ENCODE data around the gene SDF2.
A peak's percentile ranks its signal among the peaks of the same experiment; 100 is the strongest.

Gene SDF2, protein sequence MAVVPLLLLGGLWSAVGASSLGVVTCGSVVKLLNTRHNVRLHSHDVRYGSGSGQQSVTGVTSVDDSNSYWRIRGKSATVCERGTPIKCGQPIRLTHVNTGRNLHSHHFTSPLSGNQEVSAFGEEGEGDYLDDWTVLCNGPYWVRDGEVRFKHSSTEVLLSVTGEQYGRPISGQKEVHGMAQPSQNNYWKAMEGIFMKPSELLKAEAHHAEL

DNA sequence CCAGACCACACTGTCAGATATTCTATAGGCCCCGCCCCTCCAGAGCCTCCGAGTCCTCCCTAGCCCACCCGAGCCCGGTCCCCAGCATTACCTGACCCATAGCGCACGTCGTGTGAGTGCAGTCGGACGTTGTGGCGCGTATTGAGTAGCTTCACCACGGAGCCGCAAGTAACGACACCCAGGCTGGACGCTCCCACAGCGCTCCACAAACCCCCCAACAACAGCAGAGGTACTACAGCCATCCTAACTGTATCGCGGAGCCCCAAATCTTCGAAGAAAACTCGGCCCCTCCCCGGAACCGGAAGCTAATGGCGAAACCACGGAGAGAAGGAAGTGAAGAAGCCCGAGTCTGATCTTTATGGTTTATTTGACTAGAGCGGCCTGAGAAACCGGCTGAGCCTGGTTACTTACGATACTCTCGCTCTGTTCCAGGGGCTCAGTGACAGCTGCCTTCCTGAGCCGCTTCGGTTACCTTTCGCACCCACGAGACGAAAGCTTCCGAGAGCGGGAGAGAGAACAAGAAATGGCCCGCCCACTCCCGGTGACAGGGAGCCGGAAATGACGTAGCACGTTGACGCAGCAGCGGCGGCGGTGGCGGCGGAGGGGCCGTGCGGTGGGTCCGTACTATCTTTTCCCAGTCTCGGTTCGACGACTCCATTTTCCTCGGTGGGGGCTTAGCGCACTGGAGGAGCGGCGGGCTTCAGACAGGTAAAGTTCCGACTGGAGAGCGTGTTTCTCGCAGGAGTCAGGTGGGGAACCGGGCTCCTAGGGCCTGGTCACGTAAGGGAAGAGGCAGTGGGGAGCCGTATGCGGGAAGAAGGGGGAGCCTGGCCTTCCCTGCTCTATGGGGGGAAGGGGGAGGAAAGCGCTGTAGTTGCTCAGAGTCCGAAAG lies at the start of gene SDF2, which contains the start of gene SUPT6H:
SDF2 (minus strand) TSS at position 272 of the 892 bp plus-strand sequence; CDS start at position 242, 30 bp downstream.
SUPT6H (plus strand) TSS at position 571 of the 892 bp plus-strand sequence. CDS start 11,197 bp downstream, outside the sequence.
- peaks cover 35% of the 10 kb centered on the region for H3K36me3 ChIP-seq (ENCODE audit: insufficient read depth, low read depth, low read length)
- H3K4me1 ChIP-seq (ENCODE audit: insufficient read depth, low read length): peaks cover 7% of the 10 kb centered on the region; the same call in 1 of the 2 replicates
- peaks cover 8% of the 10 kb centered on the region for H3K9me3 ChIP-seq (ENCODE audit: insufficient read depth, low read depth, low read length)
- H3K27ac ChIP-seq (ENCODE audit: low read length): peak within 1 kb of the TSS; percentile 89
- H3K4me3 ChIP-seq (ENCODE audit: low read length): peak within 1 kb of the TSS; percentile 97
- no peaks in the 10 kb centered on the region for H3K27me3 ChIP-seq (ENCODE audit: insufficient read depth, low read length)
- H3K9ac ChIP-seq (ENCODE audit: low read depth, low read length): peak within 1 kb of the TSS; percentile 97

DNA sequence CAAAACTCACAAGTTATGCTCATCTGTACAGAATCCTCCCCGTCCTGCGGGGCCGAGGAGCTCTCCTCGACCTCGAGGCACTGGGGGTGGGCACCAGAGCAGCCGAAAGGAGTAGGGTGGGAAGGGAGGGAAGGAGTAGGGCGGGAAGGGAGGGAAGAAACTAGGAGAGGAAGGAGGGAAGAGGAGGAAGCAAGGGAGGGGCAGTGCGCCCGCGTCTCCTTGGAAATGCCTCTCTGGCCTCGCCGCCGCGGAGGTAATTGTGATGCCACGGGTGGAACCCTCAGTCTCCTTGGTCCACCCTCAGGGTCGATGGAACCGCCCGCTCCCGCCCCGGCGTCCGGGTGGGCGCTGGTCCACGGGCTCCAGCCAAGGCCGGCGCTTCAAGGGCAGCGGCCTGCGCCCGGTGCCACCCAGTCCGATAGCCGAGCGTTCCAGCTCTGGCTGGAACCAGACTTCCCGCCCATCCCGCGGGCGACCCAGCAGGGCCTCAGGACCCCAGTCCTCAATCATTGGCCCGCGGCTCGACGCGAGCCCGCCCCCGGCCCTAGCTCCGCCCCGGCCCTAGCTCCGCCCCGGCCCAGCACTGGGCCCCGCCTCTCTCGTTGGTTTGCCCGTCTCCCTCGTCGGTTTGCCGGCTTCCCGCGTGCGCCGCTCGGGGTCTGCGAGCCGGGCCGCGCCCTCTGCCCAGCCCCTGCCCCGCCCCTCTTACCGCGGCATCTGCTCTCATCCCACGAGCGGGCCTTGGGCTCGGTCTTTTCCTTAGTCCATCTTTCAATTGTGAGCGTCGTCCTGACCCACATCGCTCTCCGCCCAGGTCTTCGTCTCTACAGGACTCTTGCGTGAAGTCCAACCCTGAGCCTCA lies 49.4 kb upstream of the SDF2 start:
- Histone ChIP-seq H3K27me3 (ENCODE audit: insufficient read depth, low read length) (no peaks in the 10 kb centered on the region), H3K27ac (ENCODE audit: low read length) (peak overlapping the region; percentile 95), H3K9ac (ENCODE audit: low read depth, low read length) (peak overlapping the region; percentile 99), H3K36me3 (ENCODE audit: insufficient read depth, low read depth, low read length) (peaks cover 34% of the 10 kb centered on the region), H3K4me1 (ENCODE audit: insufficient read depth, low read length) (peaks cover 17% of the 10 kb centered on the region), H3K4me3 (ENCODE audit: low read length) (peak overlapping the region; percentile 94), H3K9me3 (ENCODE audit: insufficient read depth, low read depth, low read length) (no peaks in the 10 kb centered on the region)

DNA sequence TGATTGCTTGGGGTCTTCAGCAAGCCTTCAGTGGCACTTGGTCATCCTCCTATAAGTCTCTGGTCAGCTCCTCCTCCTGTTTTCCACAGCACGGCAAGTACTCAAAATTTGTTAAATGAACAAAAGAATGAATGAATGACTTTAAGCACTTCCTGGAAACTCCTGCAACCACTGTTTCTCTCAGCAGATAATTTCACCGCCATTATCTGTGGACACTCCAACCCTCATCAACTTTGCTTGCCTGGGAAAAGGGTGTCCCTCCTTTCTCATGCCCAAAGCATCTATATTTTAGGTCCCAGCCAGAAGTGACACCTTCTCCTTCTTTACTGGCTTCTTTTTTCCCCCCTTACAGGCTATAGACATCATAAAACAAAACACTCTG lies 45.6 kb upstream of the SDF2 start:
- H3K4me3 ChIP-seq (ENCODE audit: low read length): no peak overlapping the region
- H3K9ac ChIP-seq (ENCODE audit: low read depth, low read length): no peak overlapping the region
- H3K27me3 ChIP-seq (ENCODE audit: insufficient read depth, low read length): no peaks in the 10 kb centered on the region
- no peaks in the 10 kb centered on the region for H3K9me3 ChIP-seq (ENCODE audit: insufficient read depth, low read depth, low read length)
- peaks cover 5% of the 10 kb centered on the region; the same call in 1 of the 2 replicates for H3K4me1 ChIP-seq (ENCODE audit: insufficient read depth, low read length)
- no peak overlapping the region for H3K27ac ChIP-seq (ENCODE audit: low read length)
- peaks cover 31% of the 10 kb centered on the region for H3K36me3 ChIP-seq (ENCODE audit: insufficient read depth, low read depth, low read length)

DNA sequence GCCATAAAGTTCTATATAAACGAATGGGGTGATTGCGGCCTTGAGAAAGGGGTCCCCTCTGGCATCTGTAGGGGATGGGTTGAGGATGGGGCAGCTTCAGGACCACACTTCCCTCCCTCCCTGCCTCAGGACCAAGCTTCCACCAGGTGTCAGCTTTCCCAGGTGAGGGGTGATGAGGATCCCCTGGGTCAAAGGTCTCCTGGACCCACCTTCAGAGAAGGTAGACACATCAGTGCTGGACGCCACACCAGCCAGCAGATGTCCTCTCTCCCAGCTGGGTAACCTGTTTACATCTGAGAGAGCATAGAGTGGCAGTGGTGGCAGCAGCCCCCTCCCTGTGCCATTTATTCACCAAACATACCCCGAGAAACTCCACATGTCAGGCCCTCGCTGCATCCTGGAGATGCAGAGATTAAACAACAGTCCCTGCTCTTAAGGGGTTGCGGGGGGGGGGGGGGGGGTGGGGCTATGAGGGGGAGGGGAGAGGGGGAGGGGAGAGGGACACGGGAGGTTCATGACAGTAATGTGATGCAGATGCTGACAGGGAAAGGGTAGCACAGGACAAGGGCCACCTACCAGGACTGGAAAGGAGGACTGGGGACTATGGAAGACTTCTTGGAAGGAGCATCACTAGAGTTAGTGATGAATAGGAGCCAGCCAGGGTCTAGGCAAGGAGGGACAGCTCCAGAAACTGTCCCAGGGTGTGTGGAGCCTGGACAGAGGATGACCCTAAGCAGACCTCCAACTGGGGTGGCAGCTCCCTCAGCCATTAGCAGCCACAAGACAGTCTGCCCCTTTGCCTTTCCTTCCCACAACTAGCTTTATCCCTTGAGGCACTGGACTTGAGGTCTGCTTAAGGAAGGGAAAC lies 45.0 kb upstream of the SDF2 start:
- H3K36me3 ChIP-seq (ENCODE audit: insufficient read depth, low read depth, low read length): peaks cover 38% of the 10 kb centered on the region
- H3K4me1 ChIP-seq (ENCODE audit: insufficient read depth, low read length): peaks cover 4% of the 10 kb centered on the region; the same call in 1 of the 2 replicates
- H3K27me3 ChIP-seq (ENCODE audit: insufficient read depth, low read length): no peaks in the 10 kb centered on the region
- H3K9me3 ChIP-seq (ENCODE audit: insufficient read depth, low read depth, low read length): no peaks in the 10 kb centered on the region
- no peak overlapping the region for H3K9ac ChIP-seq (ENCODE audit: low read depth, low read length)
- no peak overlapping the region for H3K27ac ChIP-seq (ENCODE audit: low read length)
- H3K4me3 ChIP-seq (ENCODE audit: low read length): no peak overlapping the region

DNA sequence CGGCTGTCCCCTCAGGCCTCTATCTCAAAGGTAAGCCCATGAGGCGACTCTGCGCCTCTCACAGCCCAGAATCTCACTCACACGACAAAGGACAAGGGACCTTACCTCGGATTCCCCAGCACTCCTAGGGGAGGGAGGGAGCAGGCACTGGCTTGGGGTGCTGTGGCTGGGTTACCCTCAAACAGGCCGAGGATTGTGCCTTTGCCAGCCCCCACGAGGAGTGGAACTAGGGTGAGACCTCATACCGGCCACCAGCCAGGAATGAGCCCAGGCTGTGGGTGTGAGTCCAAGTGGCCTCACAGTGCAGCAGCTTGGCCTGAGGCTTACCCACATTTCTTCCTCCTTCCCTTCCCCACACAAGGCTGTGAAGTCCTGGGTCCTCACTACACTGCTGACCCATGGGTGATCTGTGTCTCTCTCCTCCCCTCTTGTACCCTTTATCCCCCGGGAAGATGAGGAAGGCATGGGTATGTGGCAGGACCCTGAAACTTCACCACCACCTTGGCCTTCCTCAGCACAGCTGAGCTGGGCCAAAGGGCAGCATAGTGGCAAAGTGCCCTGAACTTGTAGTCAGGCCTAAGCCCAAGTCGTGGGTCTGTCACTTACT lies 44.1 kb upstream of the SDF2 start:
- peaks cover 46% of the 10 kb centered on the region for H3K36me3 ChIP-seq (ENCODE audit: insufficient read depth, low read depth, low read length)
- H3K27ac ChIP-seq (ENCODE audit: low read length): no peak overlapping the region
- H3K27me3 ChIP-seq (ENCODE audit: insufficient read depth, low read length): no peaks in the 10 kb centered on the region
- peaks cover 4% of the 10 kb centered on the region; the same call in 1 of the 2 replicates for H3K4me1 ChIP-seq (ENCODE audit: insufficient read depth, low read length)
- H3K9ac ChIP-seq (ENCODE audit: low read depth, low read length): no peak overlapping the region
- no peak overlapping the region for H3K4me3 ChIP-seq (ENCODE audit: low read length)
- no peaks in the 10 kb centered on the region for H3K9me3 ChIP-seq (ENCODE audit: insufficient read depth, low read depth, low read length)

DNA sequence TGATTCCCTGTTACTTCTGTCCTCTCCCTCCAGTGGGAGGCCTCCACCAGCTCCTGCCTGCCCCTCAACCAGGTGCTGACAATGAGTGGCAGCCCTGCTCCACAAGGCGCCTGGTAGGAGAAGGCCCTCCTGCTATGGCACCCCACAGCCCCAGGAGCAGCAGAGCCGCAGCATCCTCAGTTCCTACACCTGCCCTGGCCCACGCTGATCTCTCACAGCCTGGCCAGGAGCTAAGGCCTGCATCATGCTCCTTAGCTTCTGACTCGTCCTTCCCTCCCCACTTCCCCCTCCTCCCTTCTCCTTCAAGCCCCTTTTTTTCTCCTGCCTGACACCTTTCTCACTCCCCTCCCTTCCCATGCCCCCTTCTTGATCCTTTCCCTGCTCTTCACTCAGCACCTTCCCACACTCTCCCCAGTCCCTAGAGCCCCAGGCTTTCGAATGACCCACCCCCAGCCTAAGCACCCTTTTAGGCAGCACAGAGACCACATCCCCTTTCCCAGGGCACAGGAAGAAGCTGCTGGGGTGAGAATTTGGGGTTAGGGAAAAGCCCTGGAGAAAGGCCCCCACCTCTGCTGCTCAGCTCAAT lies 43.5 kb upstream of the SDF2 start:
- no peak overlapping the region for H3K27ac ChIP-seq (ENCODE audit: low read length)
- no peak overlapping the region for H3K4me3 ChIP-seq (ENCODE audit: low read length)
- peaks cover 4% of the 10 kb centered on the region; the same call in 1 of the 2 replicates for H3K4me1 ChIP-seq (ENCODE audit: insufficient read depth, low read length)
- H3K27me3 ChIP-seq (ENCODE audit: insufficient read depth, low read length): no peaks in the 10 kb centered on the region
- peaks cover 53% of the 10 kb centered on the region for H3K36me3 ChIP-seq (ENCODE audit: insufficient read depth, low read depth, low read length)
- no peaks in the 10 kb centered on the region for H3K9me3 ChIP-seq (ENCODE audit: insufficient read depth, low read depth, low read length)
- no peak overlapping the region for H3K9ac ChIP-seq (ENCODE audit: low read depth, low read length)

DNA sequence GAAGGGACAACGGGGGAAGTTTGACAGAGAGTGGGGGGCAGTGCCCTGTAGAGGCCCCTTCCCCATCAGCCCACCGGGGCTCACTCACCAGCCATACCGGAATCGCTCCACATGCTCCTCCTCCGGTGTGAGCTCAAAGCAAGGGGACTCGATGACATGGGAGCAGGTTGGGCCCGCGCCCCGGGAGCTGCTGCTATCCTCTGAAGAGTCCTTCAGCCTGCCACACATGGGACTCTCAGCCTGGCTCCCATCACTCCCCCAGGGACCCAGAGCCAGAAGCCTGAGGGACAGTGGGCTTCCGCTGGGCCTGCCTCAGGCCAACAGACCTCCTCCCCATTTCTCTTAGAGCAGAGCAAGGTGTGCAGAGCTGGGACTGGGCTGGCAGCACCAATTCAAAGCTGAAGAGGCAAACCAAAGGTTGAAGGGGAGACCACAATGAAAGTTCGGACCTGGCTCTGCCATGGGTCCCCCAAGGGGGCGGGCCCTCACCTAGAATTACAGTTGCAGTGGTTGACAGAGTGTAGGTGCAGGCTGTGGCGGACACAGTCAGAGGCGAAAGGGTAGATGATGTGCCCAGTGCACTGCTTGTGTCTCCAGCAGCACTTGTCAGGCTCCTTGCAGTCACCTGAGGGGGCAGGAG lies 42.6 kb upstream of the SDF2 start:
- H3K36me3 ChIP-seq (ENCODE audit: insufficient read depth, low read depth, low read length): peaks cover 61% of the 10 kb centered on the region
- H3K9me3 ChIP-seq (ENCODE audit: insufficient read depth, low read depth, low read length): no peaks in the 10 kb centered on the region
- H3K27ac ChIP-seq (ENCODE audit: low read length): no peak overlapping the region

DNA sequence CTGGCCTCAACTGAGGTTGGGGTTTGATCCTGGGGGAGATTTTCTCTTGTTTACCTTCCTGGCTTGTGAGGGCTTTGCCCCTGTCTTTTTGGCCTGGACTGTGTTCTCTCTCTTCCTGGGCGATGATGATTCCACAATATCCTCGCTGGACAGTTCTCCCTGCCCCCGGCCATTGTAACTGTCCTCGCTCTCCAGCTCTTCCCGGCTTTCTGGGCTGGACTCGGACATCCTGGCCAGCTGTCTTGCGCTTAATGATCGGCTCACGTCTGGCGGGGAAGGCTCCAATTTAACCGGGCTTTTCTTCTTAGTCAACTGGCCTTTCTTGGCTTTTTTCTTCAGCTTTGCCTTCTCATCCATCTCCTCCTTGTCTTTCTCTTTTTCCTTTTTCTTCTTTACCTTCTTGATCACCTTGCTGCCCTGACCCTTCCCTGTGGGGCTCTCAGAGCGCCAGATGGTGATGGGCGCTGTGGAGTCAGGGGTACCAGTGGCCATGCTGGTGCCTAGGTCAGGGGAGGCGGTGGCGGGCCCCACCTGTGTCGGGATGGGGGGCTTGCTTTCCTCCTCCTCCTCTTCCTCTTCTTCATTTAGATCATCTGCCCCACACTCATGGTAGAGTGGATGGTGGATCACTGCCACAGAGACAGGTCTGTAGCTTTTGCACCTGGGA lies 42.0 kb upstream of the SDF2 start:
- H3K36me3 ChIP-seq (ENCODE audit: insufficient read depth, low read depth, low read length): peaks cover 68% of the 10 kb centered on the region
- no peaks in the 10 kb centered on the region for H3K27me3 ChIP-seq (ENCODE audit: insufficient read depth, low read length)
- H3K4me3 ChIP-seq (ENCODE audit: low read length): no peak overlapping the region
- H3K9me3 ChIP-seq (ENCODE audit: insufficient read depth, low read depth, low read length): no peaks in the 10 kb centered on the region
- H3K9ac ChIP-seq (ENCODE audit: low read depth, low read length): no peak overlapping the region; the same call in 1 of the 2 replicates
- H3K4me1 ChIP-seq (ENCODE audit: insufficient read depth, low read length): 0 out of 2 replicates have a peak, but pooled peaks cover 4% of the 10 kb centered on the region
- H3K27ac ChIP-seq (ENCODE audit: low read length): no peak overlapping the region

More for the DNA sequence above, 42.6 kb upstream of the SDF2 start:
- no peaks in the 10 kb centered on the region for H3K27me3 ChIP-seq (ENCODE audit: insufficient read depth, low read length)
- H3K4me3 ChIP-seq (ENCODE audit: low read length): no peak overlapping the region
- H3K9ac ChIP-seq (ENCODE audit: low read depth, low read length): no peak overlapping the region; the same call in 1 of the 2 replicates
- 0 out of 2 replicates have a peak, but pooled peaks cover 4% of the 10 kb centered on the region for H3K4me1 ChIP-seq (ENCODE audit: insufficient read depth, low read length)

DNA sequence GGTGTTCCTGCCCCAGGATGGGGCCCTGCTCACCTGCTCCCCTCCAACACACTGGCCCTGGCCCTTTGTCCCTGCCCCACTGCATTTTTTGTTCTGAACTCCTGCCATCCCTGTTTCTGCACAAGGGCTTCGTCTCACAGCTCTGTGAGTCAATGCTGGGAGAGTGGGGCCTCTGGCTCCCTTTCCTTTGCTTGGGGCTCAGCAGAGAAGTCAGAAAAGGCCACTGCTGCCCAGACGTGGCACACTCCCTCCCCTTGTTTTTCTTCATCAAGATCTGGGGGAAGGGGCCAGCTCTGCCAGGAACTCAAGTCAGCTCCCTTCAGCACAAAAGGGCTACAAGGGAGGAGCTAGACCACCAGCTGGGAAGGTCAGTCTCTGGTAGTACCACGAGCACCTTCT lies 41.0 kb upstream of the SDF2 start:
- H3K27me3 ChIP-seq (ENCODE audit: insufficient read depth, low read length): no peaks in the 10 kb centered on the region
- H3K9me3 ChIP-seq (ENCODE audit: insufficient read depth, low read depth, low read length): no peaks in the 10 kb centered on the region
- H3K4me3 ChIP-seq (ENCODE audit: low read length): no peak overlapping the region
- 0 out of 2 replicates have a peak, but pooled peaks cover 4% of the 10 kb centered on the region for H3K4me1 ChIP-seq (ENCODE audit: insufficient read depth, low read length)
- no peak overlapping the region for H3K9ac ChIP-seq (ENCODE audit: low read depth, low read length)
- no peak overlapping the region for H3K27ac ChIP-seq (ENCODE audit: low read length)
- H3K36me3 ChIP-seq (ENCODE audit: insufficient read depth, low read depth, low read length): peaks cover 77% of the 10 kb centered on the region
